Measurements from ENCODE around the gene ANKRD10.

DNA sequence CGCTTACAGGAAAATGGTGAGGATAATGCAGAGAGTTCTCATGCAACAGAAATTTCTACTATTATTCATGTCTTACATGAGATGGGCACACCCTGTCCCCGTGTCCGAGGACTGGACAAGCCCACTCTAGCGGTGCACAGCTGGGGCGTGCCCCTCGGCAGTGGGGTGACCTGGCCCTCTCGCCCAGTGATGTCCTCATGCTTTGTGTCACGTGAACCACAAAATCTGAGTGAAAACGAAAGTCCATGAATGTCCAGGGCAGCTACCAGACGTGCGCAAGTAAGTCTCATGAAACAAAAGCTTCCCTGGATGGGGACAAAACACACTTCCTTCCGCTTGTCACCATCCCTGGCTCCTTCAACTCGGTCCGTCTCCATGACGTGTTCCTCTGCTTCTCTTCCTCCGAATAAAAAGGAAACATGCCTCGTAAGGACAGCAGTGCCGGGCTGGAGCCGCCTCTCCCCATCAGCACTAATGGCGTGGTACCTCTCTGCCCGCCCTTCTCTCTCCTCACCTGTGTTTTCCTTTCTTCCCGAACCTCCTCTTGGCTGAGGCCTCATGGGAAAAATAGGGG, 45.6 kb downstream of the ANKRD10 start:
- TF ChIP-seq ISL1 (CRISPR knock-in tag; IDR thresholded peaks at IDR 0.05) (no peak), ARNTL (CRISPR knock-in tag; IDR thresholded peaks at IDR 0.05; ENCODE audit: borderline replicate concordance, low read depth) (no peak), ZFP30 (CRISPR knock-in tag; IDR thresholded peaks at IDR 0.05) (no peak), PATZ1 (CRISPR knock-in tag; IDR thresholded peaks at IDR 0.05; ENCODE audit: borderline replicate concordance) (no peak), ZNF8 (CRISPR knock-in tag; IDR thresholded peaks at IDR 0.05) (no peak), POU6F1 (CRISPR knock-in tag; IDR thresholded peaks at IDR 0.05; ENCODE audit: borderline replicate concordance, low read depth) (no peak), SNAI2 (CRISPR knock-in tag; IDR thresholded peaks at IDR 0.05) (no peak), GLIS3 (CRISPR knock-in tag; IDR thresholded peaks at IDR 0.05) (no peak)
- TF ChIP-seq, protein P1, sequence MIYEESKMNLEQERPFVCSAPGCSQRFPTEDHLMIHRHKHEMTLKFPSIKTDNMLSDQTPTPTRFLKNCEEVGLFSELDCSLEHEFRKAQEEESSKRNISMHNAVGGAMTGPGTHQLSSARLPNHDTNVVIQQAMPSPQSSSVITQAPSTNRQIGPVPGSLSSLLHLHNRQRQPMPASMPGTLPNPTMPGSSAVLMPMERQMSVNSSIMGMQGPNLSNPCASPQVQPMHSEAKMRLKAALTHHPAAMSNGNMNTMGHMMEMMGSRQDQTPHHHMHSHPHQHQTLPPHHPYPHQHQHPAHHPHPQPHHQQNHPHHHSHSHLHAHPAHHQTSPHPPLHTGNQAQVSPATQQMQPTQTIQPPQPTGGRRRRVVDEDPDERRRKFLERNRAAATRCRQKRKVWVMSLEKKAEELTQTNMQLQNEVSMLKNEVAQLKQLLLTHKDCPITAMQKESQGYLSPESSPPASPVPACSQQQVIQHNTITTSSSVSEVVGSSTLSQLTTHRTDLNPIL (CRISPR knock-in tag; IDR thresholded peaks at IDR 0.05; ENCODE audit: low read depth), result no peak

Measured in SK-N-SH treated with all-trans-retinoic acid at 6 μM for 48 hours (cell line).